ENCODE results near the gene VWA5B2.
A peak's percentile ranks its signal among the peaks of the same experiment; 100 is the strongest.

The VWA5B2 gene

GRCh38 chr3:184240384-184241140 is 11.2 kb downstream of the VWA5B2 start:
- no peak overlapping the region for H3K4me3 ChIP-seq (ENCODE audit: low read depth, low read length)
- POLR2A ChIA-PET = interaction anchor here (0.6 kb wide), 3 partner anchors 11 to 57 kb away, joined by 3 to 4 read pairs (median 3); no protein-coding TSS in a partner anchor
- CTCF ChIA-PET = interaction anchor here (1.0 to 6.0 kb wide), 10 partner anchors 8 to 345 kb away, joined by 3 to 51 read pairs (median 6); partner anchors contain the start of genes EEF1AKMT4 and VWA5B2
- TF ChIP-seq CTCF (IDR thresholded peaks at IDR 0.05; ENCODE audit: insufficient read depth, low read length, missing control alignments) = no peak
- DNase-seq (ENCODE audit: low read depth, low spot score) = no peak

- ChIA-PET POLR2A (interaction anchor here (0.6 kb wide), 1 partner anchor 57 kb away, joined by 3 read pairs; no protein-coding TSS in a partner anchor), CTCF (interaction anchor here (1.0 to 6.0 kb wide), 11 partner anchors 9 to 346 kb away, joined by 3 to 51 read pairs (median 6); partner anchors contain the start of genes EEF1AKMT4 and VWA5B2)
- no peak for DNase-seq (ENCODE audit: low read depth, low spot score)
- H3K4me3 ChIP-seq (ENCODE audit: low read depth, low read length) = no peak overlapping the region
- TF ChIP-seq CTCF (IDR thresholded peaks at IDR 0.05; ENCODE audit: insufficient read depth, low read length, missing control alignments) = no peak
Observed at GRCh38 chr3:184241141-184241446, 11.7 kb downstream of the VWA5B2 start.

- DNase-seq (ENCODE audit: low read depth, low spot score) = no peak
- ChIA-PET CTCF (interaction anchor here (0.7 to 6.0 kb wide), 16 partner anchors 9 to 346 kb away, joined by 3 to 51 read pairs (median 4); partner anchors contain the start of gene VWA5B2), POLR2A (interaction anchor here (0.6 to 1.0 kb wide), 2 partner anchors 53 to 61 kb away, joined by 3 read pairs; no protein-coding TSS in a partner anchor)
- H3K4me3 ChIP-seq (ENCODE audit: low read depth, low read length) = no peak overlapping the region
- TF ChIP-seq CTCF (IDR thresholded peaks at IDR 0.05; ENCODE audit: insufficient read depth, low read length, missing control alignments) = peak; percentile 56
Observed at GRCh38 chr3:184241447-184242296, 12.3 kb downstream of the VWA5B2 start.

- no peak overlapping the region for H3K4me3 ChIP-seq (ENCODE audit: low read depth, low read length)
- no peak for TF ChIP-seq CTCF (IDR thresholded peaks at IDR 0.05; ENCODE audit: insufficient read depth, low read length, missing control alignments)
- POLR2A ChIA-PET = interaction anchor here (0.6 to 1.0 kb wide), 2 partner anchors 53 to 62 kb away, joined by 3 read pairs; no protein-coding TSS in a partner anchor
- DNase-seq (ENCODE audit: low read depth, low spot score) = no peak
- CTCF ChIA-PET = interaction anchor here (0.7 to 5.3 kb wide), 12 partner anchors 12 to 349 kb away, joined by 3 to 22 read pairs (median 3); no protein-coding TSS in a partner anchor
Observed at GRCh38 chr3:184242297-184242685, 12.9 kb downstream of the VWA5B2 start.

- no peak for TF ChIP-seq CTCF (IDR thresholded peaks at IDR 0.05; ENCODE audit: insufficient read depth, low read length, missing control alignments)
- ChIA-PET POLR2A (no interaction called here), CTCF (interaction anchor here (1.0 to 3.9 kb wide), 13 partner anchors 11 to 361 kb away, joined by 3 to 48 read pairs (median 8); partner anchors contain the start of genes AP2M1 and EIF2B5)
- DNase-seq (ENCODE audit: low read depth, low spot score) = peak; percentile 29
- H3K4me3 ChIP-seq (ENCODE audit: low read depth, low read length) = peak within 1 kb of the TSS; percentile 87
Observed at GRCh38 chr3:184248454-184249411, 19.3 kb downstream of the VWA5B2 start, which contains the start of gene ALG3. Gene ALG3 (minus strand): TSS chr3:184248962. CDS start chr3:184248940, 22 bp downstream.
